Spleen (tissue), 3 donors: ENCODE data around the gene SIRPA.

Experiments
- POLR2A ChIP-seq, 3 donors: fragments of 450-650 bp; IDR thresholded peaks; one replicate each; pipeline ENCODE4 v1.5.1; 2017; ENCODE audit warnings: antibody characterized with exemption in 3 of 3, mild to moderate bottlenecking in 1 of 3
- POLR2AphosphoS5 ChIP-seq, 3 donors: sonication (generic); formaldehyde crosslinking; IDR thresholded peaks; one replicate each; pipeline ENCODE4 v1.5.1; 2017; ENCODE audit warnings: antibody characterized with exemption in 3 of 3

DNA sequence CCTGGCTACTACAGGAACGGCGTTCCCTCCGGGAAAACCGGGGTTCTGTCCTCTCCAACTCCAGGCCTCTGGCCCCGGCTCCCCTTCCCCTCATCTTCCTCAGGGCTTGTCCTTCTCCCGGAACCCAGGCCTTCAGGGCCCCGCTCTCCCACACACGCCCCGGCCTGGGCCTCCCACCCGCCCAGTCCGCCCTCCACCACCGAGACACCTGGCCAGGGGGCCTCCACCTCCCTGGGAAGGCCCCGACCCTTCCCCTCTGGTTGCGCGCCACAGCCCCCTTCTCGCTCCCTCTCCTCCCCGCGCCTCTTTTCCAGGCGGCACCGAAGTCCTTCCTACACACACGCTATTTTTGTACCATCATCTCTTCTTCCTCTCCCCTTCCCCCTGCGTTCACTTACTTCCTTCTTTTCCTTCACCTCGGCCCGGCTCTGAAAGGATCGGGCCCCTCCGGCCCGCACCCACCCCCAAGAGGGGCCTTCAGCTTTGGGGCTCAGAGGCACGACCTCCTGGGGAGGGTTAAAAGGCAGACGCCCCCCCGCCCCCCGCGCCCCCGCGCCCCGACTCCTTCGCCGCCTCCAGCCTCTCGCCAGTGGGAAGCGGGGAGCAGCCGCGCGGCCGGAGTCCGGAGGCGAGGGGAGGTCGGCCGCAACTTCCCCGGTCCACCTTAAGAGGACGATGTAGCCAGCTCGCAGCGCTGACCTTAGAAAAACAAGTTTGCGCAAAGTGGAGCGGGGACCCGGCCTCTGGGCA lies 1.3 kb upstream of the SIRPA start:
- TF ChIP-seq POLR2AphosphoS5 (IDR thresholded peaks at IDR 0.05) = peak in 1 of 3 donors; percentile 39
- no peak for TF ChIP-seq POLR2A (IDR thresholded peaks at IDR 0.05)
